Left lung (tissue), 10 donors: Measurements from ENCODE around the gene RORC. TPM values are rescaled to one million over a fixed set of nuclear protein-coding genes. Genes with fewer than 3 reads are reported as not detected.

Experiments used
- ATAC-seq: fragments of 200-7000 bp; cut with Tn5 transposase; one replicate; pipeline ENCODE4 v1.9.1; 2020; ENCODE audit warnings: moderate library complexity
- DNase-seq, 4 donors: peaks; one replicate each; pipeline ENCODE4 v3.0.0-alpha.2; 2013 to 2020
- H3K27ac ChIP-seq, 2 donors: fragments of 200-600 bp; sonication (generic) in 1 of 2; one replicate each; pipeline versions ENCODE4 v1.5.0 to v1.8.0; 2020 to 2021
- H3K27me3 ChIP-seq, 2 donors: fragments of 200-600 bp; sonication (generic) in 1 of 2; one replicate each; pipeline versions ENCODE4 v1.5.0 to v1.8.0; 2020 to 2021
- H3K36me3 ChIP-seq, 2 donors: fragments of 200-600 bp; sonication (generic) in 1 of 2; one replicate each; pipeline versions ENCODE4 v1.5.0 to v1.8.0; 2020 to 2021
- H3K4me1 ChIP-seq, 2 donors: fragments of 200-600 bp; one replicate each; pipeline ENCODE4 v1.8.0; 2021
- H3K4me3 ChIP-seq, 2 donors: fragments of 200-600 bp; sonication (generic) in 1 of 2; one replicate each; pipeline versions ENCODE4 v1.5.0 to v1.8.0; 2020 to 2021; ENCODE audit warnings: mild to moderate bottlenecking in 1 of 2
- H3K9me3 ChIP-seq, 2 donors: fragments of 200-600 bp; sonication (generic) in 1 of 2; one replicate each; pipeline versions ENCODE4 v1.5.0 to v1.8.0; 2020 to 2021
- intact Hi-C, 2 donors: fragments of 100-400 bp; cut with DNase I; formaldehyde crosslinking; loops; one replicate each; pipeline versions ENCODE4 v1.11.2 to v1.14.2; 2022
- polyA plus RNA-seq, 6 donors: library from polyadenylated mRNA; unstranded; fragments of 120-200 nt; gene quantifications; one replicate each; pipeline ENCODE4 v1.2.1, GENCODE V29; 2013; ENCODE audit not compliant: insufficient read length in 6 of 6
- total RNA-seq, 2 donors: library from RNA; stranded (reverse); fragmentation: NEBNext Ultra II Directional; extraction: Animal tissue kit (Norgen Biotek cat#: 25700); gene quantifications; one replicate each; pipeline ENCODE4 v1.2.1, GENCODE V29; 2021
- TF ChIP-seq, protein P1 (sequence below), 2 donors: fragments of 200-600 bp; sonication (generic) in 1 of 2; IDR thresholded peaks; one replicate each; pipeline versions ENCODE4 v1.5.0 to v1.8.0; 2021; ENCODE audit warnings: antibody characterized with exemption in 2 of 2
- donor health status: DM: no; HTN: yes; CAD: no.
- donor health status: DM: no; HTN: no; CAD: no.

The RORC gene
- total and polyA plus RNA-seq, 8 donors, result 5.4 to 11.8 (median 10.3) TPM

DNA sequence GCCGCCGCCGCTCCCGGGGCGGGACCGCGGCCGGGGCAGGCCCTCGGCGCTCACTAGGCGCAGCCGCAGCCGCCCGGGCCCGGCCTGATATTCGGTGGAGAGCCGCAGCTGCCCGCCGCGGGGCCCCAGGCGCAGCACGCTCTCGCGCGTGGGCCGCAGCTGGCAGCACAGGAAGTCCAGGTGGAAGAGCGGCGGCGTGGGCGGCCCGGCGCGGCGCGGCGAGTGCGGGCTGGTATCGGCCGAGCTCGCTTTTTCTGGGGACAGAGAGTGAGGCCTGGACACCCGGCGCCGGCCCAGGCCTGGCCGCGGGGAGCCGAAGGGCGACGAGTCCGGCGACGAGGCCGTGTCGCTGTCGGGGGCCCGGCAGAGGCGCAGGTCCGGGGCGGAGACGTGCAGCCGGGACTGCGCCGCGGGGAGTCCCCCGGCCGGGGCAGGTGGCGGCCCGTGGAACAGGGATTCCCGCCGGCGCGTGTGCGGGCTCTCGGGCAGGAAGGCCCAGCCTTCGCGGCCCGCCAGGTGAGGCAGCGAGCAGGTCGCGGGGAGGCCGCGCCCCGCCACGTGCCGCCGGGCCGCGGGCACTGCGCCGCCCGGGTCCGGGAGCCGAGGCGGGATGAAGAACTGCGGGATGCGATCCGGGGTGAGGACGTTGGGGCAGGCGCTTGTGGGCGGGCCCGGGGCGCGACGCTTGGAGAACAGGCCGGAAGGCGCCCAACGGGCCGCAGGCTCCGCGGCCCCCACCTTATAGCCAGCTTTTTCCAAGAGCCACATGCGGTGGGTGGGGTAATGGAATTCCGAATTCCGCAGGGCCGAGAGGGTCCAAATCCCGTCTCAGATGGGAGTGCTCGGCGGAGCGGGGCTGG lies 6.8 kb upstream of the RORC start:
- ATAC-seq (peak; percentile 10), DNase-seq (no peak)
- H3K27me3 ChIP-seq, result peaks cover 25 to 50% of the 10 kb centered on the region in 2 donors
- H3K4me1 ChIP-seq, result peaks cover 13 to 48% of the 10 kb centered on the region in 2 donors
- peak overlapping the region; percentile 32 to 42 for H3K4me3 ChIP-seq
- peak overlapping the region in 1 of 2 donors; percentile 41 for H3K27ac ChIP-seq
- intact Hi-C loops, result no loop called here
- no peaks in the 10 kb centered on the region for H3K9me3 ChIP-seq
- TF ChIP-seq, protein P1, sequence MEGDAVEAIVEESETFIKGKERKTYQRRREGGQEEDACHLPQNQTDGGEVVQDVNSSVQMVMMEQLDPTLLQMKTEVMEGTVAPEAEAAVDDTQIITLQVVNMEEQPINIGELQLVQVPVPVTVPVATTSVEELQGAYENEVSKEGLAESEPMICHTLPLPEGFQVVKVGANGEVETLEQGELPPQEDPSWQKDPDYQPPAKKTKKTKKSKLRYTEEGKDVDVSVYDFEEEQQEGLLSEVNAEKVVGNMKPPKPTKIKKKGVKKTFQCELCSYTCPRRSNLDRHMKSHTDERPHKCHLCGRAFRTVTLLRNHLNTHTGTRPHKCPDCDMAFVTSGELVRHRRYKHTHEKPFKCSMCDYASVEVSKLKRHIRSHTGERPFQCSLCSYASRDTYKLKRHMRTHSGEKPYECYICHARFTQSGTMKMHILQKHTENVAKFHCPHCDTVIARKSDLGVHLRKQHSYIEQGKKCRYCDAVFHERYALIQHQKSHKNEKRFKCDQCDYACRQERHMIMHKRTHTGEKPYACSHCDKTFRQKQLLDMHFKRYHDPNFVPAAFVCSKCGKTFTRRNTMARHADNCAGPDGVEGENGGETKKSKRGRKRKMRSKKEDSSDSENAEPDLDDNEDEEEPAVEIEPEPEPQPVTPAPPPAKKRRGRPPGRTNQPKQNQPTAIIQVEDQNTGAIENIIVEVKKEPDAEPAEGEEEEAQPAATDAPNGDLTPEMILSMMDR (IDR thresholded peaks at IDR 0.05), result no peak
- H3K36me3 ChIP-seq, result no peaks in the 10 kb centered on the region

DNA sequence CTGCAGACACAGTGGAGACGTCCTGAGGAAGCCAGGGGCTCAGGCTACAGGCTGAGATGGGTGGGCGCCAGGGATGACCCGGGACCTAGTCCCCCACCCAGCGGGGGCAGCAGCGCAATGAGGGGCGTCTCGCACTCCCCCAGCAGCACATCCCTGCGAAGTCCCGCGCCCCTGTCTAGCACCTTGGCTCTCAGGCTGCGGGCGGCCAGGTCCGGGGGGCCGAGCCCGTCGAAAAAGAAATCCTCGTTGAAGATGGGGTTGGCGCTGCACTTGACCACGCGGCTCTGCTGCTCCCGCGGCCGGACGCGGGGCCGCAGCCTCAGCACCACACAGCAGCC lies 6.3 kb upstream of the RORC start:
- DNase-seq (peak in 1 of 4 donors; percentile 72), ATAC-seq (no peak)
- Histone ChIP-seq H3K27ac (peak overlapping the region in 1 of 2 donors; percentile 41), H3K27me3 (peaks cover 25 to 50% of the 10 kb centered on the region in 2 donors), H3K4me3 (peak overlapping the region; percentile 32 to 42), H3K36me3 (no peaks in the 10 kb centered on the region), H3K4me1 (peaks cover 13 to 54% of the 10 kb centered on the region in 2 donors), H3K9me3 (no peaks in the 10 kb centered on the region)
- TF ChIP-seq, protein P1 (IDR thresholded peaks at IDR 0.05), result no peak
- intact Hi-C loops, result no loop called here

DNA sequence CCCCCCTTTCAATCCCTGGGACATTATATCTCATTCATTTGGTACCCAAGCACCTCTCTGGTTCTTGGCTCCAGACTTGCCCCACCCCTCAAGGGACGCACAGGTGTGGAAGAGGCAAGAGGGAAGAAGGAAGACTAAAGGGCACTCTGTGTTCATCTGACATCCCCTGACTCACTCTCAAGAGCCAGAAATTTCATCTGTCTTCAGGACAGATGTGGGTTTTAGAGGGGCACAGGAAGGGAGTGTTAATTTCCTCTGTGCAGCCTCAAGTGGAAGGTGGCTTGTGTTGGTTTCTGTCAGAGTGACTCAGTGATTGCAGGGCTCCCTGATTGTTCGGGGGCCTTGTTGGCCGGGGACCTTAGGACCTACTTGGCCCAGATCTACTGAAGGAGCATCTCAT lies 5.6 kb upstream of the RORC start:
- ATAC-seq (no peak), DNase-seq (no peak)
- Histone ChIP-seq H3K27ac (no peak overlapping the region), H3K4me1 (peaks cover 15 to 60% of the 10 kb centered on the region in 2 donors), H3K4me3 (no peak overlapping the region), H3K27me3 (peaks cover 25 to 50% of the 10 kb centered on the region in 2 donors), H3K36me3 (no peaks in the 10 kb centered on the region), H3K9me3 (no peaks in the 10 kb centered on the region)
- TF ChIP-seq, protein P1 (IDR thresholded peaks at IDR 0.05), result no peak
- intact Hi-C loops, result no loop called here

DNA sequence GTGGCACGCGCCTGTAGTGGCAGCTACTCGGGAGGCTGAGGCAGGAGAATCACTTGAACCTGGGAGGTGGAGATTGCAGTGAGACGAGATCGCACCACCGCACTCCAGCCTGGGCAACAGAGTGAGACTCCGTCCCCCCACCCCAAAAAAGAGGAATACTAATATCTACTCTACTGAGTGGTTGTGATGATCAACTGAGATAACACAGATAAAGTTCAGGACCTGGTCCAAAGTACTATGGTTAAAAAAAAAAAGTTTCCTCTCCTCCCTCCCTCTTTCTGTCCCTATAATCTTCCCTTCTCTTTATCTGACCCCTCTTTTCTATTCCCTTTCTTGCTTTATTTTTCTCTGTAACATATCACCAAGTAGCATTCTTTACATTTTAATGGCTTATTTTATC lies 4.0 kb upstream of the RORC start:
- Histone ChIP-seq H3K4me1 (peaks cover 15 to 67% of the 10 kb centered on the region in 2 donors), H3K9me3 (no peaks in the 10 kb centered on the region), H3K27me3 (peaks cover 25 to 39% of the 10 kb centered on the region in 2 donors), H3K4me3 (no peak overlapping the region), H3K36me3 (no peaks in the 10 kb centered on the region), H3K27ac (no peak overlapping the region)
- no peak for DNase-seq
- ATAC-seq, result no peak
- intact Hi-C loops, result no loop called here
- TF ChIP-seq, protein P1 (IDR thresholded peaks at IDR 0.05), result no peak

DNA sequence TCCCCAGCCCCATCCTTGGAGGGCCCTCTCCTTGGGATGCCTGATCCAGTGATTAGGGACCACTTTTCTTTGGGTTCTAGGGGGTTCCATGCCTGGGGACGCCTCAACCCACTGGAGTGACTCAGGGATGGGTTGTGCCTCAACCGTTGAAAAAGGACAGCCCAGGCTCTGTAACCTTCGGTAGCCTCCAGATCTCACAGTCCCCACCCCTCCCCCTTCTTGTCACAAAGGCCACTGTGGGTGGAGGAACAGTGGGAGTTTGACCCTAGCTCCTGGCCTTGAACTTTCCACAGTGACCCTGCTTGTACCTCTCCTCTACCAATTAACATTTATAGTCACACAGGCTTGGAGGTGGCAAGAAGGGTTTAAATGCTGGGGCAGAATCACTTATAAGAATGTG lies 2.6 kb upstream of the RORC start:
- no peak for DNase-seq
- TF ChIP-seq, protein P1 (IDR thresholded peaks at IDR 0.05), result no peak
- intact Hi-C loops, result no loop called here
- ATAC-seq, result no peak
- no peaks in the 10 kb centered on the region for H3K9me3 ChIP-seq
- no peak overlapping the region for H3K27ac ChIP-seq
- H3K36me3 ChIP-seq, result no peaks in the 10 kb centered on the region
- H3K27me3 ChIP-seq, result peaks cover 16 to 26% of the 10 kb centered on the region in 2 donors
- H3K4me1 ChIP-seq, result peaks cover 8 to 66% of the 10 kb centered on the region in 2 donors
- H3K4me3 ChIP-seq, result no peak overlapping the region
